Mucosa of descending colon (tissue), 3 donors: ENCODE data around the gene THSD7B. TPM values are rescaled to one million over a fixed set of nuclear protein-coding genes. Genes with fewer than 3 reads are reported as not detected.

Experiments
- ATAC-seq: fragments of 200-7000 bp; cut with Tn5 transposase; one replicate; pipeline ENCODE4 v1.9.1; 2020; ENCODE audit warnings: mild to moderate bottlenecking, moderate library complexity
- DNase-seq, 3 donors: peaks; one replicate each; pipeline ENCODE4 v3.0.0-alpha.2; 2020
- H3K36me3 ChIP-seq: fragments of 200-600 bp; one replicate; pipeline ENCODE4 v1.8.0; 2021; ENCODE audit warnings: low read depth, mild to moderate bottlenecking
- H3K4me1 ChIP-seq: fragments of 200-600 bp; one replicate; pipeline ENCODE4 v1.8.0; 2021; ENCODE audit warnings: low read depth, mild to moderate bottlenecking
- H3K4me3 ChIP-seq: fragments of 200-600 bp; one replicate; pipeline ENCODE4 v1.8.0; 2021; ENCODE audit warnings: mild to moderate bottlenecking
- H3K9me3 ChIP-seq: fragments of 200-600 bp; one replicate; pipeline ENCODE4 v1.8.0; 2021; ENCODE audit warnings: mild to moderate bottlenecking
- intact Hi-C, 2 donors: fragments of 100-400 bp; cut with DNase I in 1 of 2; cut with micrococcal nuclease in 1 of 2; formaldehyde crosslinking; loops; one replicate each; pipeline versions ENCODE4 v1.11.0 to v1.11.1; 2022; cut with DNase I, micrococcal nuclease
- total RNA-seq, 3 donors: library from RNA; stranded (reverse); fragmentation: NEBNext Ultra II Directional in 2 of 3; extraction: Animal tissue kit (Norgen Biotek cat#: 25700) in 2 of 3; gene quantifications; one replicate each; pipeline versions ENCODE4 v1.2.1 to v1.2.4, GENCODE V29; 2021 to 2023
- TF ChIP-seq, protein P1 (sequence below): fragments of 200-600 bp; IDR thresholded peaks from one replicate; pipeline ENCODE4 v1.8.0; 2022; ENCODE audit warnings: antibody characterized with exemption, mild to moderate bottlenecking
- donor health status: DM: no; HTN: no; CAD: no; lungs with moderate emphysema.
- donor health status: DM: no; HTN: no; CAD: no.
- donor health status: DM: no; HTN: yes; CAD: no.

THSD7B gene
- total RNA-seq, 3 donors from 2014 or later = 0.85 TPM; not detected in 2

DNA sequence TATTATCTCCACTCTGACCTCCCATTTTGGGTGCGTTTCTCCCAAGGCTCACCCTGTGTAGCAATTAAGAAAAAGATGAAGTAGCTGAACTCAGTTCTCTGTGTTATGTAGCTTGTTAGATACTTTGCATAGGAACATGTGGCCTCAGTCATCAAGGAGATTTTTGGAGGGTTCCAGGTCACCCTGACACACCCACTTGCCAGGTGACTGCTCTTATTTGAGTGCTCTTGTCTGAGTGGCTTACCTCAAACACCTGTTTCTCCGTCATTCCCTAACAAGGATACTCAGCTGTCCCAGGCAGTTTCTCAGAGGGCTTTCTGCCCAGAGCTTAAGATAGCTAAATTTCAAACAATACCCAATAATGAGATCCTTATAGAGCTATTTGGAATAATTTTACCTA is 621.7 kb downstream of the THSD7B start:
- no peaks in the 10 kb centered on the region for H3K4me1 ChIP-seq
- ATAC-seq = no peak
- no peaks in the 10 kb centered on the region for H3K36me3 ChIP-seq
- intact Hi-C loops = no loop called here
- TF ChIP-seq, protein P1, sequence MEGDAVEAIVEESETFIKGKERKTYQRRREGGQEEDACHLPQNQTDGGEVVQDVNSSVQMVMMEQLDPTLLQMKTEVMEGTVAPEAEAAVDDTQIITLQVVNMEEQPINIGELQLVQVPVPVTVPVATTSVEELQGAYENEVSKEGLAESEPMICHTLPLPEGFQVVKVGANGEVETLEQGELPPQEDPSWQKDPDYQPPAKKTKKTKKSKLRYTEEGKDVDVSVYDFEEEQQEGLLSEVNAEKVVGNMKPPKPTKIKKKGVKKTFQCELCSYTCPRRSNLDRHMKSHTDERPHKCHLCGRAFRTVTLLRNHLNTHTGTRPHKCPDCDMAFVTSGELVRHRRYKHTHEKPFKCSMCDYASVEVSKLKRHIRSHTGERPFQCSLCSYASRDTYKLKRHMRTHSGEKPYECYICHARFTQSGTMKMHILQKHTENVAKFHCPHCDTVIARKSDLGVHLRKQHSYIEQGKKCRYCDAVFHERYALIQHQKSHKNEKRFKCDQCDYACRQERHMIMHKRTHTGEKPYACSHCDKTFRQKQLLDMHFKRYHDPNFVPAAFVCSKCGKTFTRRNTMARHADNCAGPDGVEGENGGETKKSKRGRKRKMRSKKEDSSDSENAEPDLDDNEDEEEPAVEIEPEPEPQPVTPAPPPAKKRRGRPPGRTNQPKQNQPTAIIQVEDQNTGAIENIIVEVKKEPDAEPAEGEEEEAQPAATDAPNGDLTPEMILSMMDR = no peak
- no peak for DNase-seq
- H3K4me3 ChIP-seq = no peak overlapping the region
- H3K9me3 ChIP-seq = peaks cover 6% of the 10 kb centered on the region

DNA sequence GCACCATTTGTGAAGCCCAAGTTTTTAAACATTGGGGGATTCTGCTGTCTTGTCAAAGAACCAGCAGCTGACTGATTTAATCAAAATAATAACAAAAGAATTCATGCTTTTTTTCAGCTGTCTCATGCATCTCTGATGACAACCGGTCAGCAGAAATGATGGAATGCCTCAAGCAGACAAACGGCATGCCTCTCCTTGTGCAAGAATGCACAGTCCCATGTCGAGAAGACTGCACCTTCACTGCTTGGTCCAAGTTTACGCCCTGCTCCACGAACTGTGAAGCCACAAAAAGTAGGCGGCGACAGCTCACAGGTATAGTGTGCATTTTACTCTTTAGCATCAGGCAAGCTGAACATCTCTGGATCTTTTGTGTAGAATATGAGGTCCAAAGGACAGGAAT is 640.2 kb downstream of the THSD7B start:
- no peak for DNase-seq
- intact Hi-C loops = no loop called here
- Histone ChIP-seq H3K36me3 (no peaks in the 10 kb centered on the region), H3K4me3 (no peak overlapping the region), H3K4me1 (no peaks in the 10 kb centered on the region), H3K9me3 (no peaks in the 10 kb centered on the region)
- TF ChIP-seq, protein P1 = no peak
- ATAC-seq = no peak

DNA sequence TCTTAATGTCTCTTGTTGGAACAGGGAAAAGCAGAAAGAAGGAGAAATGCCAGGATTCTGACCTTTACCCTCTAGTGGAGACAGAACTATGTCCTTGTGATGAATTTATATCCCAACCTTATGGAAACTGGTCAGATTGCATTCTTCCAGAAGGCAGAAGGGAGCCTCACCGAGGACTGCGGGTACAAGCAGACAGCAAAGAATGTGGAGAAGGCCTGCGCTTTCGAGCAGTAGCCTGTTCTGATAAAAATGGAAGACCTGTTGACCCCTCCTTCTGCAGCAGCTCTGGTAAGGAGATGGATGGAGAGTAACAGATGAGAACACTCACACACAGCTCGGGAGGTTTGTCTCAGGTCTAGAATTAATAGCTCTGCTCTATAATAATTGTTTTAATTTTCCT is 646.2 kb downstream of the THSD7B start:
- H3K36me3 ChIP-seq = no peaks in the 10 kb centered on the region
- TF ChIP-seq, protein P1 = no peak
- no peaks in the 10 kb centered on the region for H3K4me1 ChIP-seq
- H3K4me3 ChIP-seq = no peak overlapping the region
- DNase-seq (no peak), ATAC-seq (no peak)
- no peaks in the 10 kb centered on the region for H3K9me3 ChIP-seq
- intact Hi-C loops = no loop called here

DNA sequence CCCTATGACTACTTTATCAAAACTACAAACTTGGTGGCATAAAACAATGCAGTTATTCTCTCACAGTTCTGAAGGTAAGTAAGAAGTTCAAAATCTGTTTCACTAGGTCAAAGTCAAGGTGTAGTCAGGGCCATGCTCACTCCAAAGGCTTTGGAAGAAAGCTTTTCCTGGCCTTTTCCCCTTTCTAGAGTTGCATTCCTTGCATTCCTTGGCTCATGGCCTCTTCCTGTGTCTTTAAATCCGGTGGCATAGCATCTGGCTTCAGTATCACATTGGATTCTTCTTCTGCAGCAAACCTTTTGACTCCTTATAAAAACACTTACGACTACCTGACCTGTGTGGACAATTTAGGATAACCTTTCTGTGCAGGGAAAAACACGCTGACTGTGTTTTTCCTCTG is 655.4 kb downstream of the THSD7B start:
- ATAC-seq (no peak), DNase-seq (no peak)
- no peaks in the 10 kb centered on the region for H3K36me3 ChIP-seq
- peaks cover 3% of the 10 kb centered on the region for H3K9me3 ChIP-seq
- TF ChIP-seq, protein P1 = no peak
- no peak overlapping the region for H3K4me3 ChIP-seq
- no peaks in the 10 kb centered on the region for H3K4me1 ChIP-seq
- intact Hi-C loops = no loop called here

DNA sequence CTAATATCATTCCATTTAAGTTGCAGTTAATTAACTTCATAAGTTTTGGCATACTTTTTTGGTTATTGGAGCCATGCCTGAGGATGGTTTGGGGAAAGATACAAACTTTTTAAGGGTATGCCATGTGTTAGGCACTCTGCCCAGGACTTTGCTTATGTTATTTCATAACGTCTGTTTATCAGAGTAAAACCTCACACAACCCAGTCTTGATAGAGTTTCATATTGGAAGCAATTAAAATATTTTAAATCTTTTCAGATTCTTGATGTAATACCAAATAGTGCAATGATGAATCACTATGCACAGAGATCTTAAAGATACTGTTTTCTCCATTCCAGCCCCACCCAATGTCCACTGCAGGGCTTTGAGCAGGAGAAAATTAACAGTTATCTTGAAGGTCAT is 669.8 kb downstream of the THSD7B start:
- no peak overlapping the region for H3K4me3 ChIP-seq
- H3K9me3 ChIP-seq = no peaks in the 10 kb centered on the region
- DNase-seq (no peak), ATAC-seq (no peak)
- no peaks in the 10 kb centered on the region for H3K4me1 ChIP-seq
- H3K36me3 ChIP-seq = no peaks in the 10 kb centered on the region
- intact Hi-C loops = no loop called here
- TF ChIP-seq, protein P1 = no peak

DNA sequence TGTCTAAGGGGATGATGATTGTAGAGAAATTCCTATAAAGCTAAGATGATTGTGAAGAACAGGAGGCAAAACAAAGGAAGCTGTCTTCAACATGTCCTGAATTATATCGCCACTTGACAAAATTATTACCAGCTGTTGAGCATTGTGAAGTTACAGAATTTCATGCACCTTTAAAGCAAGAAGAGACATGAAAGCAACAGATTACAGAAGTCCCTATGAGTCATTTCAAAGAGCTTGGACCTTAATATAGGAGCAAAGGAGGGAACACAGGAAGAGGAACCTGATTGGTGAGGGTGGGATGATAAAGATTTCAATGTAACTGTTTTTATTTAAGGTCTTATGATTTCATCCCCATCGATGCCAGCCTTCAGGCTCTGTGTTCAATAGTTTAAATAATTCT is 672.0 kb downstream of the THSD7B start:
- Histone ChIP-seq H3K4me1 (no peaks in the 10 kb centered on the region), H3K4me3 (no peak overlapping the region), H3K9me3 (no peaks in the 10 kb centered on the region), H3K36me3 (no peaks in the 10 kb centered on the region)
- TF ChIP-seq, protein P1 = no peak
- DNase-seq (no peak), ATAC-seq (no peak)
- intact Hi-C loops = no loop called here
